Omental fat pad (tissue), 4 donors: ENCODE results near the gene CAMK2N1. TPM values are rescaled to one million over a fixed set of nuclear protein-coding genes. Genes with fewer than 3 reads are reported as not detected.

ENCODE experiments used
- ATAC-seq: fragments of 150-250 bp; one replicate; pipeline ENCODE4 v1.9.1; 2016; ENCODE audit warnings: mild to moderate bottlenecking, moderate library complexity; ENCODE audit not compliant: low FRiP score
- DNase-seq: peaks from one replicate; pipeline ENCODE4 v3.0.0-alpha.2; 2019; ENCODE audit warnings: low spot score
- CTCF ChIP-seq, 3 donors: fragments of 450-650 bp; IDR thresholded peaks; one replicate each; pipeline ENCODE4 v1.5.1; 2016 to 2017; ENCODE audit warnings: antibody characterized with exemption in 3 of 3, mild to moderate bottlenecking in 3 of 3, moderate library complexity in 2 of 3
- total RNA-seq, 4 donors: library from RNA; depleted of rRNA; stranded (reverse); fragments of >200 nt; gene quantifications; one replicate each; pipeline ENCODE4 v1.1.0, GENCODE V29; 2016

CAMK2N1 gene
- total RNA-seq, 4 donors from 2014 or later, result 4.4 to 6.5 (median 5.4) TPM

- TF ChIP-seq CTCF (IDR thresholded peaks at IDR 0.05), result no peak
- no peak for ATAC-seq
- no peak for DNase-seq
Observed at GRCh38 chr1:20458717-20459116, 27.3 kb downstream of the CAMK2N1 start.

GRCh38 chr1:20454004-20454403 lies 32.0 kb downstream of the CAMK2N1 start:
- no peak for DNase-seq
- ATAC-seq, result no peak
- TF ChIP-seq CTCF (IDR thresholded peaks at IDR 0.05), result no peak

- no peak for DNase-seq
- no peak for TF ChIP-seq CTCF (IDR thresholded peaks at IDR 0.05)
- no peak for ATAC-seq
Observed at GRCh38 chr1:20449735-20450311, 36.2 kb downstream of the CAMK2N1 start.

GRCh38 chr1:20448671-20449071 lies 37.3 kb downstream of the CAMK2N1 start:
- no peak for DNase-seq
- ATAC-seq, result no peak
- TF ChIP-seq CTCF (IDR thresholded peaks at IDR 0.05), result no peak

- no peak for ATAC-seq
- DNase-seq, result no peak
- TF ChIP-seq CTCF (IDR thresholded peaks at IDR 0.05), result no peak
Observed at GRCh38 chr1:20447794-20448193, 38.2 kb downstream of the CAMK2N1 start.

- no peak for TF ChIP-seq CTCF (IDR thresholded peaks at IDR 0.05)
- ATAC-seq, result no peak
- no peak for DNase-seq
Observed at GRCh38 chr1:20446796-20447195, 39.2 kb downstream of the CAMK2N1 start.

GRCh38 chr1:20445956-20446355 lies 40.1 kb downstream of the CAMK2N1 start:
- no peak for TF ChIP-seq CTCF (IDR thresholded peaks at IDR 0.05)
- ATAC-seq (no peak), DNase-seq (no peak)
